Hematopoietic multipotent progenitor cell treated with erythropoietin and hydrocortisone succinate and interleukin-3 and kit ligand, for 15 days (in vitro differentiated cells): ENCODE data around the gene ABCB11.
A peak's percentile ranks its signal among the peaks of the same experiment; 100 is the strongest.
"Not testable (repeated sequence)": the region's sequence is repeated elsewhere in the genome, so short reads cannot be mapped to it uniquely, and the experiment has no call there.

Source experiments
- DNase-seq: peaks from one replicate; pipeline ENCODE4 v3.0.0-alpha.2; 2015; ENCODE audit warnings: low spot score

ABCB11 gene

GRCh38 chr2:168970711-168971233 lies 60.4 kb downstream of the ABCB11 start:
- DNase-seq = no peak

GRCh38 chr2:168969865-168970264 lies 61.3 kb downstream of the ABCB11 start:
- DNase-seq = no peak

GRCh38 chr2:168968342-168968741 lies 62.8 kb downstream of the ABCB11 start:
- DNase-seq = no peak

- no peak for DNase-seq
These were observed 66.8 kb downstream of the ABCB11 start for GRCh38 chr2:168964251-168964807.

GRCh38 chr2:168962636-168963035 lies 68.5 kb downstream of the ABCB11 start:
- DNase-seq = no peak

GRCh38 chr2:168961450-168962229 lies 69.5 kb downstream of the ABCB11 start:
- peak; percentile 71 for DNase-seq

GRCh38 chr2:168956392-168956791 lies 74.7 kb downstream of the ABCB11 start:
- no peak for DNase-seq

- no peak for DNase-seq
These were observed 75.8 kb downstream of the ABCB11 start for GRCh38 chr2:168955321-168955720.

- no peak for DNase-seq
These were observed 76.9 kb downstream of the ABCB11 start for GRCh38 chr2:168954256-168954655.

- DNase-seq = no peak
These were observed 78.7 kb downstream of the ABCB11 start for GRCh38 chr2:168952424-168952823.

GRCh38 chr2:168951871-168952270 lies 79.3 kb downstream of the ABCB11 start:
- DNase-seq = no peak

- no peak for DNase-seq
These were observed 81.8 kb downstream of the ABCB11 start for GRCh38 chr2:168949324-168949723.

GRCh38 chr2:168948621-168949212 lies 82.4 kb downstream of the ABCB11 start:
- DNase-seq = peak; percentile 14

GRCh38 chr2:168945508-168945907 lies 85.6 kb downstream of the ABCB11 start:
- DNase-seq = no peak

- DNase-seq = no peak
These were observed 87.1 kb downstream of the ABCB11 start for GRCh38 chr2:168944065-168944464.

- no peak for DNase-seq
These were observed 89.8 kb downstream of the ABCB11 start for GRCh38 chr2:168941297-168941696.

GRCh38 chr2:168939918-168940317 lies 91.2 kb downstream of the ABCB11 start:
- no peak for DNase-seq

GRCh38 chr2:168939061-168939460 lies 92.1 kb downstream of the ABCB11 start:
- no peak for DNase-seq

- DNase-seq = no peak
These were observed 95.1 kb downstream of the ABCB11 start for GRCh38 chr2:168935810-168936581.

- DNase-seq = no peak
These were observed 96.3 kb downstream of the ABCB11 start for GRCh38 chr2:168934826-168935225.

GRCh38 chr2:168932174-168932573 lies 99.0 kb downstream of the ABCB11 start:
- not testable (repeated sequence) for DNase-seq

GRCh38 chr2:168930242-168930641 lies 100.9 kb downstream of the ABCB11 start:
- no peak for DNase-seq
